ENCODE measurements around the gene RPP25L. TPM values are rescaled to one million over a fixed set of nuclear protein-coding genes. Genes with fewer than 3 reads are reported as not detected.

RPP25L gene, protein sequence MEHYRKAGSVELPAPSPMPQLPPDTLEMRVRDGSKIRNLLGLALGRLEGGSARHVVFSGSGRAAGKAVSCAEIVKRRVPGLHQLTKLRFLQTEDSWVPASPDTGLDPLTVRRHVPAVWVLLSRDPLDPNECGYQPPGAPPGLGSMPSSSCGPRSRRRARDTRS
- total RNA-seq (2014; rRNA removed; shearing (Covaris generic)) (19.9 and 25.1 TPM in 2 replicates), polyA plus RNA-seq (2016; fragmentation: Nextera tagmentation; extraction: Ambion mirVana) (16.4 and 18.5 TPM in 2 replicates)
- long read RNA-seq, transcript RPP25L-202 (2 exons, 888 nt), result major isoform, 14 of 28 reads
- long read RNA-seq, transcript RPP25L-201 (2 exons, 1,092 nt), result minor isoform, 10 of 28 reads
- long read RNA-seq, partial matches to known transcripts, result 4 of 28 reads
- long read RNA-seq, other reads (novel, unspliced or antisense), result 0 of 28 reads

DNA sequence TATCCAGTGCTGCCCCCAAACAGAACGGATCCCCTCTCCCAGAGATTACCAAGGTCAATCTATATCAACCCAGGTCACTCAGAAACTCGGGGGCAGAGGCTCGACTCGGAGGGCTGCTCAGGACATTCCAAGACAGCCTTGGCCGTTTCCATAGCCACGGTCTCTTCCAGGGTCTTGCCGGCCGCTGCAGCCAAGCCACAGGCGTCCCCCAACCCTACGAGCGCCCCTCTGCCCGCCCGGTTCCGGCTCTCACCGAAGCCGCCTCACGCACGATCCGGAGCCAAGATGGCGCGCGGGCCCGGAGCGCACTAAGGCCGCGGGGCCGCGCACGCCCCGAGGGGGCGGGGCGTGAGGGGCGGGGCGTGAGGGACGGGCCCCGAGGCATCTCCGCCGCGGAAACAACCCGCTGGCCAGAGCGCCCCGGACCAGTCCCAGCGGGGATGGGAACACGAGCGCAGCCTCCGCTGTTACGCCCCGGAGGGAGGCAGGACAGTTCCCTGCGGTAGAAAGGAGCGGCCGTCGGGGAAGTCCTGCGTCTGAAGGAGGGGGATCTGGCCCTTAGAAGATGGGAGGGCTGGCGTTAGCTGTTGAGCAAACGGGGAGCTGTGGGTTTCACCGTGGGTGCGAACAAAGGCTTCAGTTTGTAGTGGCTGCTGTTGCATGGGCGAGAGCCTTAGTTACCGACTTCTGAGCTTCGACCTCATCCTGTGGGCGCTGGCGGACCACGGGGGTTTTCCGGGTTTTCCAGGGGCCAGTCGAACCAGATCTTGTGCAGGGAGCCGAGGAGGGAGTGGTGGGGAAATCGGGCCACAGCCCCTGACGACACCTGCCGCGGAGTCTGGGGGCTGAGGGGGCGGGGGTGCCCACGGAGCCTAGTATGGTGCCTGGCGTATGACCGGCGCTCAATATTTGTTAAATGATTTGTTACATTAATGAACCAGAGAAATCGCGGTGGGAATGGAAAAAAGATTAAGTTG is at the start of gene RPP25L:
RPP25L (minus strand) TSS at position 287 of the 977 bp plus-strand sequence. CDS start 801 bp downstream, outside the sequence.
- Mint-ChIP-seq H3K4me1 (peaks cover 11% of the 10 kb centered on the region), H3K27me3 (ENCODE audit: insufficient read depth, low read depth, poor library complexity) (peaks cover 19% of the 10 kb centered on the region), H3K9me3 (no peaks in the 10 kb centered on the region), H3K4me3 (peak within 1 kb of the TSS; percentile 93), H3K36me3 (ENCODE audit: low read depth) (no peaks in the 10 kb centered on the region), H3K27ac (peak within 1 kb of the TSS; percentile 94)
- ATAC-seq, result peak; percentile 89
- peak within 1 kb of the TSS; percentile 97 for H2AFZ ChIP-seq
- peaks cover 5% of the 10 kb centered on the region for H3K27me3 ChIP-seq (ENCODE audit: insufficient read depth)
- H3K27ac ChIP-seq (ENCODE audit: low read depth), result no peak within 1 kb of the TSS
- H3K4me2 ChIP-seq, result peak within 1 kb of the TSS; percentile 94
- DNase-seq (ENCODE audit: low spot score), result peak; percentile 91
- no peaks in the 10 kb centered on the region for H4K20me1 ChIP-seq (replicated peaks; ENCODE audit: insufficient read depth)
- H3K36me3 ChIP-seq (ENCODE audit: insufficient read depth), result no peaks in the 10 kb centered on the region
- H3K9me2 ChIP-seq (ENCODE audit: insufficient read depth), result no peaks in the 10 kb centered on the region
- H3F3A ChIP-seq (replicated peaks; ENCODE audit: low read depth), result 0 out of 2 replicates have a peak, but pooled peaks cover 3% of the 10 kb centered on the region
- H3K4me3 ChIP-seq, result peak within 1 kb of the TSS; percentile 86
- H3K4me1 ChIP-seq (ENCODE audit: insufficient read depth), result peaks cover 7% of the 10 kb centered on the region; the same call in 1 of the 2 replicates
- H3K79me2 ChIP-seq (replicated peaks; ENCODE audit: insufficient read depth), result no peaks in the 10 kb centered on the region
- TF ChIP-seq POLR2AphosphoS5 (IDR thresholded peaks at IDR 0.05; ENCODE audit: low read depth) (peak; percentile 95), STAT1 (IDR thresholded peaks at IDR 0.05; ENCODE audit: unreplicated experiment) (no peak), EZH2 (IDR thresholded peaks at IDR 0.05; ENCODE audit: low read depth, unreplicated experiment) (peak; percentile 42)

GRCh38 chr9:34659592-34660253 is 47.8 kb upstream of the RPP25L start:
- no peak overlapping the region for H3K27ac Mint-ChIP-seq
- H3K9me2 ChIP-seq (ENCODE audit: insufficient read depth), result no peaks in the 10 kb centered on the region
- H3K4me2 ChIP-seq, result no peak overlapping the region
- no peaks in the 10 kb centered on the region for H3K36me3 Mint-ChIP-seq (ENCODE audit: low read depth)
- no peak overlapping the region for H3K27ac ChIP-seq (ENCODE audit: low read depth)
- H4K20me1 ChIP-seq (replicated peaks; ENCODE audit: insufficient read depth), result no peaks in the 10 kb centered on the region
- H3K4me3 Mint-ChIP-seq, result no peak overlapping the region
- H3F3A ChIP-seq (replicated peaks; ENCODE audit: low read depth), result no peaks in the 10 kb centered on the region
- peaks cover 20% of the 10 kb centered on the region for H3K27me3 Mint-ChIP-seq (ENCODE audit: insufficient read depth, low read depth, poor library complexity)
- H3K36me3 ChIP-seq (ENCODE audit: insufficient read depth), result no peaks in the 10 kb centered on the region
- peaks cover 14% of the 10 kb centered on the region for H3K4me1 Mint-ChIP-seq
- DNase-seq (ENCODE audit: low spot score), result no peak
- H3K79me2 ChIP-seq (replicated peaks; ENCODE audit: insufficient read depth), result no peaks in the 10 kb centered on the region
- H3K27me3 ChIP-seq (ENCODE audit: insufficient read depth), result no peaks in the 10 kb centered on the region
- peaks cover 3% of the 10 kb centered on the region for H3K4me1 ChIP-seq (ENCODE audit: insufficient read depth)
- H3K4me3 ChIP-seq, result no peak overlapping the region
- ATAC-seq, result no peak
- H3K9me3 Mint-ChIP-seq, result no peaks in the 10 kb centered on the region; the same call in 2 of the 3 replicates
- no peak overlapping the region for H2AFZ ChIP-seq
- no peak for TF ChIP-seq ZNF114 (CRISPR knock-in tag; IDR thresholded peaks at IDR 0.05)
- TF ChIP-seq CREB1 (CRISPR knock-in tag; IDR thresholded peaks at IDR 0.05; ENCODE audit: low read depth), result no peak
- TF ChIP-seq ETS1 (IDR thresholded peaks at IDR 0.05), result no peak
- TF ChIP-seq STAT1 (IDR thresholded peaks at IDR 0.05; ENCODE audit: unreplicated experiment), result no peak
- TF ChIP-seq, protein P1, sequence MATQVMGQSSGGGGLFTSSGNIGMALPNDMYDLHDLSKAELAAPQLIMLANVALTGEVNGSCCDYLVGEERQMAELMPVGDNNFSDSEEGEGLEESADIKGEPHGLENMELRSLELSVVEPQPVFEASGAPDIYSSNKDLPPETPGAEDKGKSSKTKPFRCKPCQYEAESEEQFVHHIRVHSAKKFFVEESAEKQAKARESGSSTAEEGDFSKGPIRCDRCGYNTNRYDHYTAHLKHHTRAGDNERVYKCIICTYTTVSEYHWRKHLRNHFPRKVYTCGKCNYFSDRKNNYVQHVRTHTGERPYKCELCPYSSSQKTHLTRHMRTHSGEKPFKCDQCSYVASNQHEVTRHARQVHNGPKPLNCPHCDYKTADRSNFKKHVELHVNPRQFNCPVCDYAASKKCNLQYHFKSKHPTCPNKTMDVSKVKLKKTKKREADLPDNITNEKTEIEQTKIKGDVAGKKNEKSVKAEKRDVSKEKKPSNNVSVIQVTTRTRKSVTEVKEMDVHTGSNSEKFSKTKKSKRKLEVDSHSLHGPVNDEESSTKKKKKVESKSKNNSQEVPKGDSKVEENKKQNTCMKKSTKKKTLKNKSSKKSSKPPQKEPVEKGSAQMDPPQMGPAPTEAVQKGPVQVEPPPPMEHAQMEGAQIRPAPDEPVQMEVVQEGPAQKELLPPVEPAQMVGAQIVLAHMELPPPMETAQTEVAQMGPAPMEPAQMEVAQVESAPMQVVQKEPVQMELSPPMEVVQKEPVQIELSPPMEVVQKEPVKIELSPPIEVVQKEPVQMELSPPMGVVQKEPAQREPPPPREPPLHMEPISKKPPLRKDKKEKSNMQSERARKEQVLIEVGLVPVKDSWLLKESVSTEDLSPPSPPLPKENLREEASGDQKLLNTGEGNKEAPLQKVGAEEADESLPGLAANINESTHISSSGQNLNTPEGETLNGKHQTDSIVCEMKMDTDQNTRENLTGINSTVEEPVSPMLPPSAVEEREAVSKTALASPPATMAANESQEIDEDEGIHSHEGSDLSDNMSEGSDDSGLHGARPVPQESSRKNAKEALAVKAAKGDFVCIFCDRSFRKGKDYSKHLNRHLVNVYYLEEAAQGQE (IDR thresholded peaks at IDR 0.05; ENCODE audit: unreplicated experiment), result no peak
- no peak for TF ChIP-seq POLR2AphosphoS5 (IDR thresholded peaks at IDR 0.05; ENCODE audit: low read depth)
